Panc1 (cell line): ENCODE measurements around the gene FOXM1. TPM values are rescaled to one million over a fixed set of nuclear protein-coding genes. Genes with fewer than 3 reads are reported as not detected.

Experiments used
- ATAC-seq: fragments of 200-7000 bp; cut with Tn5 transposase; 2 replicates; pipeline ENCODE4 v1.9.1; 2020; ENCODE audit warnings: mild to moderate bottlenecking, moderate library complexity
- BruUV-seq: library from RNA; stranded (reverse); fragments of 400-500 nt; replicated peaks from 2 replicates; lab custom pipeline; 2021; lab: Mats Ljungman, UMichigan
- CTCF ChIA-PET: fragments of 300-600 bp; sonication (Branson Sonifier 250); formaldehyde crosslinking; loops from one replicate; lab custom pipeline; 2022; ENCODE audit warnings: antibody characterized with exemption; lab: Charles Lee
- POLR2A ChIA-PET: fragments of 300-600 bp; sonication (Branson Sonifier 250); formaldehyde crosslinking; loops from one replicate; lab custom pipeline; 2022; ENCODE audit warnings: antibody characterized with exemption; lab: Charles Lee
- DNase-seq: peaks from one replicate; pipeline ENCODE4 v3.0.0-alpha.2; 2010; ENCODE audit warnings: low read depth, low spot score
- H3K27ac ChIP-seq: 2 replicates; pipeline ENCODE4 v1.5.1; 2011; ENCODE audit warnings: mild to moderate bottlenecking, low read length, inconsistent platforms
- H3K27me3 ChIP-seq: fragments of 200-500 bp; sonication (Bioruptor generic); 2 replicates; pipeline ENCODE4 v1.6.0; 2014; ENCODE audit warnings: low read length, inconsistent platforms; ENCODE audit not compliant: control insufficient read depth, insufficient read depth
- H3K36me3 ChIP-seq: fragments of 200-500 bp; sonication (Bioruptor generic); 2 replicates; pipeline ENCODE4 v1.5.1; 2014; ENCODE audit warnings: inconsistent platforms, mild to moderate bottlenecking, low read length, moderate library complexity; ENCODE audit not compliant: control insufficient read depth, insufficient read depth
- H3K4me1 ChIP-seq: 2 replicates; pipeline ENCODE4 v1.5.1; 2011; ENCODE audit warnings: inconsistent platforms, mild to moderate bottlenecking, low read length, moderate library complexity; ENCODE audit not compliant: control insufficient read depth, insufficient read depth
- H3K4me3 ChIP-seq, 2 experiments: 2 replicates each; pipeline ENCODE4 v1.5.1; 2011 to 2012; ENCODE audit warnings: low read depth in 2 of 2, low read length in 2 of 2, mild to moderate bottlenecking in 2 of 2, inconsistent platforms in 1 of 2, moderate library complexity in 1 of 2
- H3K9me3 ChIP-seq: fragments of 200-500 bp; sonication (Bioruptor generic); 2 replicates; pipeline ENCODE4 v1.5.1; 2014; ENCODE audit warnings: low read depth, mild to moderate bottlenecking, inconsistent platforms, low read length, moderate library complexity; ENCODE audit not compliant: control insufficient read depth, insufficient read depth
- CTCF ChIP-seq: fragments of 450-650 bp; IDR thresholded peaks from 2 replicates; pipeline ENCODE4 v1.5.1; 2017; ENCODE audit warnings: mild to moderate bottlenecking
- POLR2AphosphoS5 ChIP-seq: IDR thresholded peaks from 2 replicates; pipeline ENCODE4 v1.6.1; 2012; ENCODE audit warnings: mild to moderate bottlenecking, low read depth, low read length, moderate library complexity
- SIN3A ChIP-seq: IDR thresholded peaks from 2 replicates; pipeline ENCODE4 v1.6.1; 2012; ENCODE audit warnings: low read depth, mild to moderate bottlenecking, low read length, moderate library complexity, borderline replicate concordance; ENCODE audit not compliant: insufficient read depth
- TCF7L2 ChIP-seq: IDR thresholded peaks from 2 replicates; pipeline ENCODE4 v1.6.1; 2011; ENCODE audit warnings: mild to moderate bottlenecking, low read depth, low read length, inconsistent platforms
- in situ Hi-C: cut with HindIII; loops from 2 replicates; pipeline ENCODE4 v1.10.0; 2016; ENCODE audit warnings: low sequenced_read_pairs, low pct_unique_long_range_greater_than_20kb
- intact Hi-C: fragments of 100-400 bp; cut with micrococcal nuclease; formaldehyde crosslinking; loops from one replicate; pipeline ENCODE4 v1.10.0; 2022; ENCODE audit not compliant: unreplicated experiment
- total RNA-seq: library from RNA; stranded (reverse); gene quantifications from one replicate; pipeline ENCODE4 v1.2.1, GENCODE V29; 2021; ENCODE audit not compliant: unreplicated experiment
- TF ChIP-seq, protein P1 (sequence below), 2 experiments: IDR thresholded peaks; 2 replicates each; pipeline ENCODE4 v1.6.1; 2011 to 2012; ENCODE audit warnings: low read depth in 2 of 2, control low read depth in 1 of 2, low read length in 1 of 2, mild to moderate bottlenecking in 1 of 2, moderate library complexity in 1 of 2; ENCODE audit not compliant: insufficient read depth in 1 of 2

Gene FOXM1
- total RNA-seq, 1 experiment from 2014 or later = 71.2 TPM

DNA sequence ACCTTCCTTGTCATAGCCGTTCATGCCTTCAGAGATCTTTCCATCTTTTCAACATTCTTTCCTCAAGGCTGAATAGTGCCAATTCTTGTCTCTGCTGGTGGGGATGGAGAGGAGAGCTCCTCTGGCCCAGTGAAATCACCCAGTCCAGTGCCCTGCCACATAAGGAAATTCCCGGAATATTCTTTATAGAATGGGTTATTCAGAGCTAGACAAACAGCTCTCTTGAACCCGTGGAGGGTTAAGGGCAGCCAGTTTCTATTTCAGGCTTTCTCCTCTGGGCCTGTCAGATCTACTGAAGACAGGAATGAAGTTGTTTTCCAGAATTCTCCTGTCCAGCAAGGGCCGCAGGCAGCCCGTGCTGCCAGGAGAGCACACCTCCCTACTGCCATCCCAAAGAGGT, 34.0 kb downstream of the FOXM1 start:
- TF ChIP-seq CTCF (no peak), POLR2AphosphoS5 (no peak), SIN3A (no peak), TCF7L2 (no peak)
- TF ChIP-seq, protein P1, sequence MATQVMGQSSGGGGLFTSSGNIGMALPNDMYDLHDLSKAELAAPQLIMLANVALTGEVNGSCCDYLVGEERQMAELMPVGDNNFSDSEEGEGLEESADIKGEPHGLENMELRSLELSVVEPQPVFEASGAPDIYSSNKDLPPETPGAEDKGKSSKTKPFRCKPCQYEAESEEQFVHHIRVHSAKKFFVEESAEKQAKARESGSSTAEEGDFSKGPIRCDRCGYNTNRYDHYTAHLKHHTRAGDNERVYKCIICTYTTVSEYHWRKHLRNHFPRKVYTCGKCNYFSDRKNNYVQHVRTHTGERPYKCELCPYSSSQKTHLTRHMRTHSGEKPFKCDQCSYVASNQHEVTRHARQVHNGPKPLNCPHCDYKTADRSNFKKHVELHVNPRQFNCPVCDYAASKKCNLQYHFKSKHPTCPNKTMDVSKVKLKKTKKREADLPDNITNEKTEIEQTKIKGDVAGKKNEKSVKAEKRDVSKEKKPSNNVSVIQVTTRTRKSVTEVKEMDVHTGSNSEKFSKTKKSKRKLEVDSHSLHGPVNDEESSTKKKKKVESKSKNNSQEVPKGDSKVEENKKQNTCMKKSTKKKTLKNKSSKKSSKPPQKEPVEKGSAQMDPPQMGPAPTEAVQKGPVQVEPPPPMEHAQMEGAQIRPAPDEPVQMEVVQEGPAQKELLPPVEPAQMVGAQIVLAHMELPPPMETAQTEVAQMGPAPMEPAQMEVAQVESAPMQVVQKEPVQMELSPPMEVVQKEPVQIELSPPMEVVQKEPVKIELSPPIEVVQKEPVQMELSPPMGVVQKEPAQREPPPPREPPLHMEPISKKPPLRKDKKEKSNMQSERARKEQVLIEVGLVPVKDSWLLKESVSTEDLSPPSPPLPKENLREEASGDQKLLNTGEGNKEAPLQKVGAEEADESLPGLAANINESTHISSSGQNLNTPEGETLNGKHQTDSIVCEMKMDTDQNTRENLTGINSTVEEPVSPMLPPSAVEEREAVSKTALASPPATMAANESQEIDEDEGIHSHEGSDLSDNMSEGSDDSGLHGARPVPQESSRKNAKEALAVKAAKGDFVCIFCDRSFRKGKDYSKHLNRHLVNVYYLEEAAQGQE (IDR thresholded peaks at IDR 0.05; ENCODE audit: insufficient read depth in 1 of 2, low read depth in 2 of 2, low read length in 1 of 2) = no peak
- POLR2A ChIA-PET = interaction anchor here (0.6 to 0.9 kb wide), 2 partner anchors 10 to 39 kb away, joined by 3 read pairs; no protein-coding TSS in a partner anchor
- CTCF ChIA-PET = no interaction called here
- no peak for ATAC-seq
- Histone ChIP-seq H3K4me1 (no peaks in the 10 kb centered on the region), H3K4me3 (no peak overlapping the region), H3K27ac (no peak overlapping the region), H3K27me3 (no peaks in the 10 kb centered on the region), H3K9me3 (no peaks in the 10 kb centered on the region), H3K36me3 (no peaks in the 10 kb centered on the region)
- no peak for DNase-seq
- intact Hi-C loops (no loop called here), in situ Hi-C loops (no loop called here)
- no TSS peak for BruUV-seq

DNA sequence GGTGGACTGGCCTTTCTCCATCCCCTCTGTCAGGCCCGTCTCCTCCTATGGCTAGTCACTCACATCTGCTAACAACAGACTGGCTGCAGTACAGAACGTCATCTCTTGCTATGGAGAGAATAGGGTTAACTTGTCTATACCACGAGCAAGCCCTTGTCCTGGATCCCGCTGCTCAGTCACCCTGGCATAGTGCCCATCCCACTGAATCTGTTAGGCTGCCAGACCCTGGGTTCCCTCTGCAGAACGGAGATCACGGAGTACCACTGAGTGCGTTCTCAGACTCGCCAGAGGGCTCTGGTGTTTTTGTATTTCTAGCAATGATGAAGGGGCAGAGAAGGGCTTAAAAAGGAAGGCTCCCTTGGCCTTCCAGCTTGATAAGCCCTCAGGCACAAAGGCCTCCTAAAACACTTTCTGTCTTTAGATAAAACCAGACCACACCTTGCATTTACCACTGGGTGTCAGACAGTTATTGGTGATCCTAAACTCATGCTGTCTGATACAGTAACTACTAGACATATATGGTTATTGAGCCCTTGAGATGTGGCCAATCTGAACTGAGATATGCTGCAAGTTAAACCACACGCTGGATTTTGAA, 35.8 kb downstream of the FOXM1 start:
- ChIA-PET POLR2A (no interaction called here), CTCF (no interaction called here)
- Histone ChIP-seq H3K4me3 (no peak overlapping the region), H3K4me1 (no peaks in the 10 kb centered on the region), H3K27me3 (no peaks in the 10 kb centered on the region), H3K27ac (no peak overlapping the region), H3K36me3 (no peaks in the 10 kb centered on the region), H3K9me3 (no peaks in the 10 kb centered on the region)
- TF ChIP-seq CTCF (no peak), SIN3A (no peak)
- in situ Hi-C loops = no loop called here
- DNase-seq (no peak), ATAC-seq (peak; percentile 26; the same call in 1 of the 2 replicates)
- no TSS peak for BruUV-seq
- intact Hi-C loops = no loop called here
